Testis (tissue), 5 donors: ENCODE results near the gene OR4K2. TPM values are rescaled to one million over a fixed set of nuclear protein-coding genes. Genes with fewer than 3 reads are reported as not detected.
"Not testable (repeated sequence)": the region's sequence is repeated elsewhere in the genome, so short reads cannot be mapped to it uniquely, and the experiment has no call there.

Experiments used
- DNase-seq: peaks from one replicate; pipeline ENCODE4 v3.0.0-alpha.2; 2019
- H3K27ac ChIP-seq, 2 donors: fragments of 200-600 bp; sonication (generic); one replicate each; pipeline ENCODE4 v1.5.1; 2019
- H3K27me3 ChIP-seq: fragments of 200-600 bp; sonication (generic); one replicate; pipeline ENCODE4 v1.5.1; 2019
- H3K36me3 ChIP-seq: fragments of 200-600 bp; sonication (generic); one replicate; pipeline ENCODE4 v1.5.1; 2017; ENCODE audit warnings: low read depth; ENCODE audit errors: missing control alignments
- H3K4me1 ChIP-seq: fragments of 200-600 bp; sonication (generic); one replicate; pipeline ENCODE4 v1.5.1; 2019
- H3K4me3 ChIP-seq, 2 donors: fragments of 200-600 bp; sonication (generic); one replicate each; pipeline ENCODE4 v1.5.1; 2017 to 2019
- H3K9me3 ChIP-seq: fragments of 200-600 bp; sonication (generic); one replicate; pipeline ENCODE4 v1.5.1; 2017
- CTCF ChIP-seq, 3 experiments: fragments of 450-650 bp in 2 of 3; fragments of 200-600 bp in 1 of 3; sonication (generic) in 1 of 3; IDR thresholded peaks; one replicate each; pipeline ENCODE4 v1.5.1; 2016 to 2019; ENCODE audit warnings: antibody characterized with exemption in 3 of 3, mild to moderate bottlenecking in 2 of 3, moderate library complexity in 1 of 3
- POLR2A ChIP-seq: fragments of 450-650 bp; IDR thresholded peaks from one replicate; pipeline ENCODE4 v1.6.1; 2017; ENCODE audit warnings: antibody characterized with exemption, mild to moderate bottlenecking, moderate library complexity
- WGBS, 2 donors: methylation state at CpG; one replicate each; pipeline ENCODE4 v1.1.5; 2018; 5-methylcytosine and 5-hydroxymethylcytosine counted together
- intact Hi-C: fragments of 100-400 bp; cut with DNase I; formaldehyde crosslinking; loops from one replicate; pipeline ENCODE4 v1.15.1; 2023; ENCODE audit warnings: low total_unique reads
- long read RNA-seq, 2 donors: transcript quantifications; one replicate each; lab custom pipeline, GENCODE V29; 2026
- polyA plus RNA-seq: library from polyadenylated mRNA; stranded (reverse); fragments of 350-450 nt; fragmentation: Illumina TruSeq; extraction: RNeasy Lipid Tissue Mini Kit (QIAGEN cat#74804); gene quantifications from one replicate; pipeline ENCODE4 v1.2.3, GENCODE V29; 2014; ENCODE audit warnings: low read depth, low replicate concordance; ENCODE audit not compliant: insufficient read depth
- total RNA-seq, 2 donors: library from RNA; depleted of rRNA; stranded (reverse); fragments of >200 nt; gene quantifications; one replicate each; pipeline ENCODE4 v1.2.3, GENCODE V29; 2016

OR4K2 gene
- under 1 TPM in 1 of 2 donors, not detected in 1; 0.12 TPM for total RNA-seq
- not detected for polyA plus RNA-seq
- long read RNA-seq, donor 1, partial matches to known transcripts, result 0 of 1 reads
- long read RNA-seq, donor 1, other reads (novel, unspliced or antisense), result 0 of 1 reads
- long read RNA-seq, donor 2, result 0 reads

GRCh38 chr14:19874842-19875241, at the start of gene OR4K2:
OR4K2 (plus strand) TSS chr14:19875142; CDS start chr14:19876268, 1,126 bp downstream.
- no peak for TF ChIP-seq POLR2A
- TF ChIP-seq CTCF (IDR thresholded peaks at IDR 0.05), result no peak
- Histone ChIP-seq H3K9me3 (no peaks in the 10 kb centered on the region), H3K36me3 (no peaks in the 10 kb centered on the region), H3K27me3 (no peaks in the 10 kb centered on the region), H3K4me3 (no peak within 1 kb of the TSS), H3K27ac (no peak within 1 kb of the TSS), H3K4me1 (no peaks in the 10 kb centered on the region)
- intact Hi-C loops, result no loop called here
- no peak for DNase-seq
- 59 to 63% methylated on average over 2 of the region's 2 CpGs for WGBS, 2 donors

GRCh38 chr14:19827626-19828244, 47.2 kb upstream of the OR4K2 start:
- WGBS, 2 donors, result 61 to 65% methylated on average over 12 of the region's 12 CpGs
- H3K27me3 ChIP-seq, DNase-seq, H3K9me3 ChIP-seq, H3K27ac ChIP-seq, H3K4me3 ChIP-seq, intact Hi-C loops, H3K4me1 ChIP-seq, H3K36me3 ChIP-seq: not testable (repeated sequence)

GRCh38 chr14:19828314-19828713, 46.6 kb upstream of the OR4K2 start:
- Histone ChIP-seq H3K9me3 (no peaks in the 10 kb centered on the region), H3K4me3 (no peak overlapping the region), H3K4me1 (no peaks in the 10 kb centered on the region), H3K36me3 (no peaks in the 10 kb centered on the region), H3K27me3 (no peaks in the 10 kb centered on the region), H3K27ac (no peak overlapping the region)
- WGBS, 2 donors, result 66 to 77% methylated on average over 2 of the region's 2 CpGs
- TF ChIP-seq POLR2A (no peak), CTCF (IDR thresholded peaks at IDR 0.05) (no peak)
- no peak for DNase-seq
- intact Hi-C loops, result no loop called here

GRCh38 chr14:19834203-19834848, 40.6 kb upstream of the OR4K2 start:
- H3K9me3 ChIP-seq, intact Hi-C loops, H3K36me3 ChIP-seq, H3K27ac ChIP-seq, H3K4me3 ChIP-seq, H3K27me3 ChIP-seq, H3K4me1 ChIP-seq, DNase-seq: not testable (repeated sequence)
- 65 to 80% methylated on average over 6 to 8 of the region's 8 CpGs for WGBS, 2 donors

- Histone ChIP-seq H3K4me3 (no peak overlapping the region), H3K36me3 (no peaks in the 10 kb centered on the region), H3K4me1 (no peaks in the 10 kb centered on the region), H3K9me3 (no peaks in the 10 kb centered on the region), H3K27me3 (no peaks in the 10 kb centered on the region), H3K27ac (no peak overlapping the region)
- DNase-seq, result no peak
- TF ChIP-seq POLR2A (no peak), CTCF (IDR thresholded peaks at IDR 0.05) (no peak)
- intact Hi-C loops, result no loop called here
Observed at GRCh38 chr14:19838433-19838832, 36.5 kb upstream of the OR4K2 start.
